ENCODE measurements around the gene ATP8A2.

Gene ATP8A2

DNA sequence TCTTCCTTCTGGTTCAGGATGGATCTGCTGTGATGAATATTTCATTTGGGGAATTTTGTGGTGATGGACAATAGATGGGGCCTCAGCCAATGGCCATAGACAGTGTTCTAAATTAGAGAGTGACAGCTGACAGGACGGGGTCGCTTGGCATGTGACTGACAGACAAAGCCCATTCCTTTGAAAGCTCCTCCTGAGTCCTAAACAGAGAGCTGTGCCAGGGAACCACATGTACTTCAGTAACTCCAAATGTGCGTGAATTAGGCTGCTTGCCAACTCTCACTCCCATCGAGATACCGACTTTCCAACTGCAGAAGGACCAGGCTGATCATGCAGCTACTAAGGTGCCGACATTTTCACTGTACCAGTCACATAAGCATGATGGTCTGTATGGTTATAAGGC is 492.3 kb downstream of the ATP8A2 start:
- DNase-seq: no peak

DNA sequence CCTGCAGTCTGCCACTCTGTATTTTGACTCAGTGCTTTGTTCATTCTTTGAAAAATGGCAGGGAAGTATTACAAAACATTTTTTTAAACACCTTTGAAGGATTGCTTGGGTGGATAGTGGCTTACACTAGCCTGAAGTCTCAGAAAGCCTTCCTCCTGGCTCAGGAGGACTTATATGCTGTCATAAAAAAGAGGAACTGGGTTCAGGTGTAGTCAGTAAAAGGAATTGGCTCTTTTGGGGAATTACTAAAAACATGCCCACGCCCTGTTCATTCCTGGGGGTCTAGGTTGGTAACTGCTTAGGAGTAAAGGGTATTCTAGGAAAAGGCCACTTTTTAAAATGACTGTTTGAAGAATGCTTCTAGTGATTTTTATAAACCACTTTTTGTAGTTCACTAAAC is 493.2 kb downstream of the ATP8A2 start:
- DNase-seq: no peak

DNA sequence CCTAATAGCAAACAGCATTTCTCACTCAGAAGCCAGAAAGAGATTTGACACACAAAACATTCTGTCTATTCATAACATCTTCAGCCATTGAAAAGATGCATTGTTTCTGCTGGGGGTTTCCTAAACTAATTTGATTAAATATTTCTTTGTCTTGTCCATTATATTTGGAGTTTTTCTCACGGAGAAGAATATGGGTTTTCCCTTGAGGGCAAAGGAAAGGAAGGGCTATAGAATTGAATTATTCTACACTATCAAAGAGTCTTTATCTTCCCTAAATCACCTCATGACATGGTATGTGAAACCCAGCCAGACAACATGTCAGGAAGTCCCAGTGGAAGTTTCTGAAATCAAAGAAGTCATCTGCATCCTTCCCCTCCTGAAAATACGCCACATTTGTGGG is 493.6 kb downstream of the ATP8A2 start:
- no peak for DNase-seq

DNA sequence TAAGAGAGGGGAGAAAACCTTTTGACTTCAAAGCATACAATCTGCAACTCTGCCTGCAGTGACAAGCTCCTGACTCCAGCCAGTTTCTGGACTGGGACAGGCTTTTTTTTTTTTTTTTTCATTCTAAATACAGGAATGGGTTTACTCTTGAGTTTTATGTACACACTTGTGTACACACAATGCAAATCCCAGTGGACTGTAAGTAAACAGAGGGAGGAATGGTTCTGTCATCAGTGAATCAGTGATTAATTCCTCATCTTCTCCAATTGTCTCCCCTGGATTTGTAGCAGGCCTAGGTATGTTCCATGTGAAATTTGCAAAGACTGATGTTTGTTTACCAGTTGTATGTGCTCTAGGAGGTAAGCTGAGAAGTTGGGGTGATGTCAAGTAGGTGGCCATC is 495.3 kb downstream of the ATP8A2 start:
- no peak for DNase-seq

- no peak for DNase-seq
Measured at GRCh38 chr13:25868490-25868889, 496.7 kb downstream of the ATP8A2 start.

- DNase-seq: no peak
Measured at GRCh38 chr13:25869941-25870340, 498.2 kb downstream of the ATP8A2 start.

DNA sequence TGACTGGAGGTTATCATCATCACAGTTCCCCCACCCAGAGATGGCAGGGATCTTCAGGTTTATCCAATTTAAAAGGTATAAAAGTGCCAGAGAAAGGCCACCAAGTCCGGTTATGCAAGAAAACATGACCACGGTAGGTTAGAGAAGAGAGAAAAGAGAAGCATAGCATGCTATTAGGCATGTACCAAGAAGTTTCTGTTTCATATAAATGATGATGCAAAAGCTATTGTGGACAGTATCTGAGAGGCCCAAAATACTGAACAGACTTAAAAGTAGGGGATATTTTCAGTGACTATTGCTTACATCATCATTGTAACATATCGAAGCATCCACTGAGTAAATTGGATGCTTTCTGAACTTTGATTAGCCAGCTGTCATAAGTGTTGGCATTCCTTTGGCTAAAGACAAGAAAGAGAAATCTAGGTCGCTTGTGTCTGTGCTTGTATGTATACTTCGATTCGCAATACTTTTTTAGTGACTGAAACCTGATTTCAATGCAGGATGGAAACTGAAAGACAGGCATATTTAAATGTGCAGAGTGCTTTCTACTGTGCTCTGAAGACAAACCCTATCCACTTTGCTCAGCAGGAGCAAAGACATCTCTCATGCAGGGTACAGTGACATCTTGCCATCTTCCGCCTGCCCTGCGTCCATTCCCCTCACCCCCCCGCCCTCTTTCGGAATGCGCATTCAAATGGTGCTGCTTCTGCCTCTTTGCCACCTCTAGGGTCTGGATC is 499.8 kb downstream of the ATP8A2 start:
- no peak for DNase-seq

DNA sequence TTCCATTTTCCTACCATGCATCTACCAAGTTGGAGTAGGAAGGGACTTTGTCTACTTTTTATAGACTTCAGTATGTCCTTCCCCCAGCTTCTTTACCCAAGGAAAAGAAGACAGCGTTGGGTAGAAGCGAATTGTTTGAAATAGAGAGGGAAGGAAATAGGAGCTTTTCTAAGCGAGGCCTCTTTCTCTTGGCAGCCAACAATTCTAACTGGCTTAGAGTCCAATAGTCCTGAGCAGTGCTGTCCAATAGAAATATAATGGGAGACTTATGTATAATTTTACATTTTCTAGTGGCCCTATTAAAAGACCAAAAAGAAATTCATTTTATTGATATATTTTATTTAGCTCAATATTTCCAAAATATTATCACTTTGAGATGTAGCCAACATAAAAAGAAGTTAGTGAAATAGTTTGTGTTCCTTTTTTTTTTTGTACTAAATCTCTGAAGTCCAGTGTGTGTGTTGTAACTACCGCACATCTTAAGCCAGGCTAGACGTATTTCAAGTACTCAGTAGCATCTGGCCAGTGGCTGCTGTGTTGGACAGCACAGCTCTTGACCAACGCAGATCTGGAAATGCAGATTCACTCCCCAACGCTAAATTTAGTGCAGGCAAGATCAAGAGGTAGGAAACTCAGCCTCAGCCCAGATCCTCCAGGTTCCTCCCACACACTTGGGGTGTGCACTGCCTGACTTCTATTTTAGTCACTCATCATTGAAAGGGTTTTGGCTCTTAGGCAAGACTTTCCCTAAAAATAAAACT is 500.9 kb downstream of the ATP8A2 start:
- DNase-seq: no peak

GRCh38 chr13:25873242-25873612 is 501.5 kb downstream of the ATP8A2 start:
- no peak for DNase-seq

- DNase-seq: no peak
Measured at GRCh38 chr13:25874064-25874737, 502.4 kb downstream of the ATP8A2 start.

GRCh38 chr13:25874907-25875306 is 503.1 kb downstream of the ATP8A2 start:
- DNase-seq: no peak

DNA sequence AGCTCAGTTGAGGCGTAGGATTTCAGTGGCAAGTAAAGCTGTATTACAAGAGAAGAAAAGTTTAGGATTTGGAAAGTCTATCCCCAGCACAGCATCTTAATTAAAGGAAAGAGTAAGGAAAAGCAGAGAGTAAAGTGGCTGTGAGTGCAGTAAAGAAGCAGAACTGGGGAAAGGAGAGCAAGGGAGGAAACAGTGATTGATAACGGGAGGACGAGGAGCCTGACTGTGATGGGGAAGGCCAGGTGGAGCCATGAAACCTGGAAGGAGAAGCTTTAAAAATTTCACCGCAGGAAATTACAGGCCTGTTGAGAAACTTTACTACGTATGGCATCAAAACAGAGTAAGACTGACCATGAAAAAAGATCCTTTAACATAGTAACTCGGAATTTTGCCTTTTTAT is 504.5 kb downstream of the ATP8A2 start:
- DNase-seq: no peak

- DNase-seq: no peak
Measured at GRCh38 chr13:25879466-25879865, 507.7 kb downstream of the ATP8A2 start.

GRCh38 chr13:25881136-25881926 is 509.6 kb downstream of the ATP8A2 start:
- no peak for DNase-seq

GRCh38 chr13:25881971-25882451 is 510.2 kb downstream of the ATP8A2 start:
- DNase-seq: peak; percentile 74

- DNase-seq: peak; percentile 64
Measured at GRCh38 chr13:25882466-25883357, 510.9 kb downstream of the ATP8A2 start.

DNA sequence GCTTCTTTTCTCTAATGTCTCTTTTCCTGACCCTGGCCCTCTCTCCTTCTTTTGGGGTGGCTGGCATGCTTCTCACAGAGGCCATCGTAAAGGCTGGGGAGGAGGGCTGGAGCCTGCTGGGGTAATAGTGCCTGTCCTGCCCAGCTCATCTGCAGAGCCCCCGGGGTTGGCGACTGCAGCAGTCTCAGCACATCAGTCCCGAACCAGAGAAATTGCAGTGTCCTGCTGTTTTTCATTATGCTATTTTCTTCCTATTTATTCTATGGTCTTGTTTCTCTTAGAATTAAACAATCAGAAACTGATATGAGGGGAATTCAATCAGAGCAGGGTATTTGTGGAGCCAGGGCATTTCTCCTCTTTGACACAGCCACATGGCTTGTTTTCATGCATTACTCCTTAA is 513.6 kb downstream of the ATP8A2 start:
- DNase-seq: no peak

- DNase-seq: no peak
Measured at GRCh38 chr13:25886438-25887214, 514.9 kb downstream of the ATP8A2 start.

GRCh38 chr13:25887962-25888655 is 516.3 kb downstream of the ATP8A2 start:
- DNase-seq: no peak

GRCh38 chr13:25890671-25891212 is 519.0 kb downstream of the ATP8A2 start:
- peak; percentile 30 for DNase-seq
